Limb (tissue), 2 donors: Measurements from ENCODE around the gene MTCL1.

ENCODE experiments used
- DNase-seq, 2 donors: peaks; one replicate each; pipeline ENCODE4 v3.0.0-alpha.2; 2016; ENCODE audit errors: extremely low spot score in 2 of 2

Gene MTCL1

DNA sequence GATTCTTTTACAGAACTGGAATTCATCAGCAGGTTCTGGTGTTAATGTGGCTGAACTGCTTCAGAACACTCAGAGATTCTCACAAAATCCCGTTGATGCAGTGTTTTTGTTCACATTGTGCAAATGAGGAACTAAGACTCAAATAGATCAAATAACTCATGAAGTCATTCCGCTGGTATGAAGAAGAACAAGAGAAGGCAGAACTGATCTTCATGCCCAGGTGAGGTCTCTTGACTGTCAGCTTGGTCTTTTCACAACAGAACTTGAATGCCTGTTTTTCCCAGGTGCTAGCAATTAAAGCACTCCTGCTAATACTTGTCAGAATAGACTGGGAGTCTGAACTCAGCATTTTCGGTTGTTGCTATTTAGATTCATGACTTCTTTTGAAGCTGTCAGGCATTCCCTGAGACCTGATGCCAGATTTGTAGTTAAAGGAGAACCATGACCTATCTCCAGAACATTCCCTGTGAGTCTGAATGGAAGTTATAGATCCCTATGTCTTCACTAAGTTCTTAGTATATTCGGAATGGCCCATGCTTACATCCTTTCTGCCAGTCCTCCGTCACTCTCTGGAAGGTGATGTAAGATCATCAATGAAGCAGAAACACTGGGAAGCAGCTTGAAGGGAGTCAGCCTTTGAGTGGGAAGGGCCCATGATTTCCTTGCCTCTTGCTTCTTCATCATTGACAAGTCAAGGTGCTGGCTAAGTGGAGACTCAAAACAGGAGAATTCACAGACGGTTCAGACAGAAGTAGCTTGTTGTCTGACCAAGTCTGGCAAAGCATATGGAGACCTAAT lies 155.7 kb downstream of the MTCL1 start:
- no peak for DNase-seq

DNA sequence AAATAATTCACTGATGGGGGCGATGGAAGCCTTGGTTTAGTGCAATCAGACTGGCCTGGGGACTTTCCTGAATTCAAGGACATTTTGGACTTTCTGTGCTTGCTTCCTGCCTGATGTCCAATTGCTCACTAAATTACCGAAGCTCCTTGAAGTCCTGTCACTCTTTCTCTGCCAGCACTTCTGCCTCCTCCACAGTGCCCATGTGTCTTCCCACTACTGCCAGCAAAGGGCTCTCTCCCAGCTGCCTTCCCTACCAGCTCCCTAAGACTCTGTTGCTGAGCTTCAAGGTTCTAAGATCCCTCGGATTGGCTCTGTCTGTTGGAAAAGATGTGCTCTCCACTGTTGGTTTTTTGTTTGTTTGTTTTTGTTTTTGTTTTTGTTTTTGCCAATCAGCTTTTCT lies 158.1 kb downstream of the MTCL1 start:
- no peak for DNase-seq

GRCh38 chr18:8865934-8866333 lies 160.6 kb downstream of the MTCL1 start:
- no peak for DNase-seq

DNA sequence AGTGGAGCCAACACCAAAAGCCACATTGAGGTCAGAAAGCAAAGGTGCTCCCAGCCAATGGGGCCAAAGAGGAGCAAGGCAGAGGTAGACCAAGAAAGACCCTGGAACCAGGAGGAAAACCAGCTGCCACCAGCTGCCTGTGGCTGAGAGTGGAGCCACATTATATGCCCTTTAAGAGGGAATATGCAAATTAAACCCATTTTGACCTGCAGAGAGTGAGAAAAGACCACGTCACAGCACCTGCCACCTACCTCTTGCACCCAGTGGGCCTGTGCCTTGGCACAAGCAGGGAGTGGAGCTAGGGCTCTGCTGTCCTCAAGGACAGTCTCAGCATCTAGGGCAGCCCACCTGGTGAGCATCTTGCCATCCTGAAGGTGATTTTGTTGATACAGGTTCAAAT lies 161.3 kb downstream of the MTCL1 start:
- no peak for DNase-seq

GRCh38 chr18:8868276-8868675 lies 162.9 kb downstream of the MTCL1 start:
- no peak for DNase-seq

GRCh38 chr18:8868779-8869415 lies 163.5 kb downstream of the MTCL1 start:
- DNase-seq = no peak

DNA sequence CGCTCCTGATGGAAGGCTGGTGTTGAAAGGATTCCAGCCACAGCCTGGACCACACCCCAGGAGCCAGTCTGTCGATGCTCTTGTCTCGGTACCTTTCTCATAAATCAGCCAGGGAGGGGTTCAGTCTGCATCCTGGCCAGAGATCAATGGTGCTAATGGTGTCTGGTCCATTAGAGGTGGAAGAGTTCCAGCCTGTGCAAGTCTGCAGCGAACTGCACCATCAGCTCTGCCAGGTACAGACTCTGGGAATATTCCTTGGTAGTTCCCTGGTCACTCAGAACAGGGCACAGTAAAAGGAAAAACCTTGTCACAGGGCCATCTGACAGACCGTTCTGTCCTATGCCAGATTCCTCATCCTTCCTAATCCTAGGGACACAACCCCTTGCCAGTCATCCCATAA lies 164.3 kb downstream of the MTCL1 start:
- no peak for DNase-seq

DNA sequence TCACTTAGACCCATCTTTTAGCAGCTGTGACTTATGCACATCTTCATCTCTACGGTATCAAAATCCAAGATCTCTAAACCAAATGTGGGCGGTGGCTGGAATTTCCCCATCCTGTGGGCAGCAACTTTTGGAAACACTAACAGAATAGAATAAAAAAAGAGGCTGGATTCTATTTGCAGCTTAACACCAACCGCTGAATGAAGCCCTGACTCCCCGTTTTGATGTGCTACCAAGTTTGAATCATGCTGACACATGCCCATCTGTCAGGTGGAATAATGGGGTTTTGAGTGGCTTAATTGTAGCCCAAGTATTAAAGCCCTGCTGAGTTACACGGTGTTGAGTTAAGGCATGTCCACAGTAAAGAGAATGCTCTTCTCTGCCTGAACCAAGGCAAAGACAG lies 165.2 kb downstream of the MTCL1 start:
- DNase-seq = no peak

DNA sequence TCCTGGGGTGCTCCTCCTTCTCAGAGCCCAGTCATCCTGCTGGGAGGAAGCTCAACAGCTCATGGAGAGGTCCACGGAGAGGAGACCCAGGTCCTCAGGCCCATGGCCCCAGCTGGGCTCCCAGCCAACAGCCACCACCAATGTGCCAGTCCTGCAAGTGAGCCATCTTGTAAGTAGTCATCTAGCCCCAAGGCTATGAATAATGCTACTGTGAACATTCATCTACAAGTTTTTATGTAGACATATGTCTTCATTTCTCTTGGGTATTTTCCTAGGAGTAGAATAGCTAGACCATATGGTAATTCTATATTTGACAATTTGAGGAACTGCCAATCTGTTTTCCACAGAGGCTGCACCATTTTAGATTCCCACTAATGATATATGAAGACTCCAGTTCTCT lies 166.1 kb downstream of the MTCL1 start:
- no peak for DNase-seq

DNA sequence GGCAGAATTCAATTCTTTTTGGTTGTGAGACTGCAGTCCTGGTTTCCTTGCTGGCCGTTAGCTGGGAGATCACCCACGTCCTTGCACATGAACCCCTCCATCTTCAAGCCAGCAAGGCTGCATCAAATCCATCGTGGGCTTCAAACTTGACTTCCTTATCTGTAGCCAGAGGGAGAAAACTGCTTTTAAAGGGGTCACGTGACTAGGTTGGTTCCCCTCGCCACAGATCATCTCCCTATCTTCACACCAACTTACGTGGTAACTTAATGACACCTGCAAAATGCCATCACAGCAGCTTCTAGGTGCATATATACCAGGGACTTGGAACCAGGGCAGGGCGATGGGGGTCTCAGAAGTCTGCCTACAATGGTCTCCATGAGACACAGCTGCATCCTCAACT lies 169.5 kb downstream of the MTCL1 start:
- no peak for DNase-seq

DNA sequence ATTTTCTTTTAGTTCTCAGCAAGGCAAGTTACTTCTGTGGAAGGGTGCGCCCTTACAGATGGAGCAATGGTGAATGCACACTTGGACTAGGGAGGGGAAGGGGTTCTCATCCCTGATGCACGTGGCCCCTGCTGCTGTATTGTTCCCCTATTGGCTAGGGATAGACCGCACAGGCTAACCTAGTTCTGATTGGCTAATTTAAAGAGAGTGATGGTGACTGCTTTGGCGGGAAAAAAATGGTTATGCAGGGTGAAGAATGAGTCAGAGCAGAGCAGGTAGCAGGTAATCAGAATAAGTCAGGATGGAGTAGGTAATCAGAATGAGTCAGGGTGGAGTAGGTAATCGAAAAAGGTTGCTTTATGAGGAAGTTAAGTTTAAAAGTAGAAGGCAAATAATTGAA lies 171.5 kb downstream of the MTCL1 start:
- no peak for DNase-seq

DNA sequence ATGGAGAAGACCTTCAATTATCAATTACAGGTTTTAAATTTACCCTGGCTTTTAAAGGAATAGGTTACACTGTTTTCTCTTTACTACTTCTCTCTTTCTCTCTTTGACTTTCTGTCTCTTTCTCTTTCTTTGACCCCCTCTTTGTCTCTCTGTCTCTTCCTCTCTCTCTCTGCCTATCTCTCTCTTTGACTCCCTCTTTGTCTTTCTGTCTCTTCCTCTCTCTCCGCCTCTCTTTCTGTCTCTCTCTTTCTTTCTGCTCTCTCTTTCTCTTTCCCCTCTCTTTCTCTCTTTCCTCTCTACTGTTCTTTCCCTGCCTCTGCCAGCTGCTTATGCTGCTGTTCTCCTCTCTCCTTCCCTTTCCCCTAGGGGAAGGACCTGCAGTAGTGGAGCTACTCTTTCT lies 175.7 kb downstream of the MTCL1 start:
- no peak for DNase-seq
